Uterus (tissue), 2 donors: ENCODE data around the gene ITIH4.

Source experiments
- POLR2A ChIP-seq, 2 donors: fragments of 450-650 bp; IDR thresholded peaks; one replicate each; pipeline ENCODE4 v1.6.1; 2016; ENCODE audit warnings: antibody characterized with exemption in 2 of 2, mild to moderate bottlenecking in 1 of 2, moderate library complexity in 1 of 2
- TF ChIP-seq, protein P1 (sequence below), 4 experiments: fragments of 200-600 bp in 2 of 4; fragments of 450-650 bp in 2 of 4; sonication (generic) in 2 of 4; IDR thresholded peaks; one replicate each; pipeline ENCODE4 v1.5.1; 2016 to 2019; ENCODE audit warnings: antibody characterized with exemption in 4 of 4, mild to moderate bottlenecking in 2 of 4, moderate library complexity in 1 of 4

DNA sequence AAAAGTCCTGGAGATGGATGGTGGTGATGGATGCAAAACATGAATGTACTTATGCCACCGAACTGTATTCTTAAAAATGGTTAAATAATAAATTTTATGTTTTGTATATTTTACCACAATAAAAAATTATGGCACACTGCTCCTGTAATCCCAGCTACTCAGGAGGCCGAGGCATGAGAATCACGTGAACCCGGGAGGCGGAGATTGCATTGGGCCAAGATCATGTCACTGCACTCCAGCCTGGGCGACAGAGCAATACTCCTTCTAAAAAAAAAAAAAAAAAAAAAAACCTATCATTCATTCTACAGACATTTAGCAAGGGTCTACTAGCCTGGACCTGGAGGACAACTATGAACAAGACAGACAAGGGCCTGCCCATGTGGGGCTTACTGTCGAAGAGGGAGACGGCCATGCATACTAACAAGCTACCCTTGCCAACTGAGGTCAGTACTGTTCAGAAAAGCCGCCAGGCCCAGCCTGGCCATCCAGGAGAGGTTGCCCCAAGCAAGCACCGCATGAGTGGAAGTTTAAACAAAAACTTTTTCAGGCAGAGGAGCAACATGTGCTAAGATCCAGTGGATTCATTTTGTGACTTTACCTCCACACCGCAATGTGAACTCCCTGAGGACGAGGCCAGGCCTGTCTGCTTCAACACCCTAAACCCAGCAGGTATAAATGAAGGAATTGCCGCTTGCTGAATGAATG lies 57.0 kb downstream of the ITIH4 start:
- TF ChIP-seq, protein P1, sequence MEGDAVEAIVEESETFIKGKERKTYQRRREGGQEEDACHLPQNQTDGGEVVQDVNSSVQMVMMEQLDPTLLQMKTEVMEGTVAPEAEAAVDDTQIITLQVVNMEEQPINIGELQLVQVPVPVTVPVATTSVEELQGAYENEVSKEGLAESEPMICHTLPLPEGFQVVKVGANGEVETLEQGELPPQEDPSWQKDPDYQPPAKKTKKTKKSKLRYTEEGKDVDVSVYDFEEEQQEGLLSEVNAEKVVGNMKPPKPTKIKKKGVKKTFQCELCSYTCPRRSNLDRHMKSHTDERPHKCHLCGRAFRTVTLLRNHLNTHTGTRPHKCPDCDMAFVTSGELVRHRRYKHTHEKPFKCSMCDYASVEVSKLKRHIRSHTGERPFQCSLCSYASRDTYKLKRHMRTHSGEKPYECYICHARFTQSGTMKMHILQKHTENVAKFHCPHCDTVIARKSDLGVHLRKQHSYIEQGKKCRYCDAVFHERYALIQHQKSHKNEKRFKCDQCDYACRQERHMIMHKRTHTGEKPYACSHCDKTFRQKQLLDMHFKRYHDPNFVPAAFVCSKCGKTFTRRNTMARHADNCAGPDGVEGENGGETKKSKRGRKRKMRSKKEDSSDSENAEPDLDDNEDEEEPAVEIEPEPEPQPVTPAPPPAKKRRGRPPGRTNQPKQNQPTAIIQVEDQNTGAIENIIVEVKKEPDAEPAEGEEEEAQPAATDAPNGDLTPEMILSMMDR (IDR thresholded peaks at IDR 0.05) = no peak
- TF ChIP-seq POLR2A (IDR thresholded peaks at IDR 0.05) = no peak
